Breast epithelium (tissue), 3 donors: ENCODE data around the gene PTPRN2.

Experiments used
- CTCF ChIP-seq, 3 donors: fragments of 450-650 bp; IDR thresholded peaks; one replicate each; pipeline ENCODE4 v1.5.1; 2016 to 2017; ENCODE audit warnings: antibody characterized with exemption in 3 of 3, mild to moderate bottlenecking in 3 of 3, moderate library complexity in 3 of 3
- POLR2A ChIP-seq: fragments of 450-650 bp; IDR thresholded peaks from one replicate; pipeline ENCODE4 v1.6.1; 2016; ENCODE audit warnings: antibody characterized with exemption, mild to moderate bottlenecking, moderate library complexity
- POLR2AphosphoS5 ChIP-seq, 3 donors: sonication (generic); formaldehyde crosslinking; IDR thresholded peaks; one replicate each; pipeline ENCODE4 v1.6.1; 2017; ENCODE audit warnings: antibody characterized with exemption in 3 of 3

- TF ChIP-seq CTCF (IDR thresholded peaks at IDR 0.05) = no peak
- TF ChIP-seq POLR2A = no peak
- TF ChIP-seq POLR2AphosphoS5 (IDR thresholded peaks at IDR 0.05) = no peak
These were observed 220.5 kb downstream of the PTPRN2 start for GRCh38 chr7:158366916-158367633.
